ENCODE results near the gene INSYN1.
"Not testable (repeated sequence)": the region's sequence is repeated elsewhere in the genome, so short reads cannot be mapped to it uniquely, and the experiment has no call there.

INSYN1 gene

GRCh38 chr15:73709686-73710085 is 43.5 kb downstream of the INSYN1 start:
- DNase-seq, result no peak

- DNase-seq, result no peak
Observed at GRCh38 chr15:73709241-73709640, 43.9 kb downstream of the INSYN1 start.

GRCh38 chr15:73708691-73709090 is 44.5 kb downstream of the INSYN1 start:
- DNase-seq, result no peak

GRCh38 chr15:73704869-73705645 is 48.1 kb downstream of the INSYN1 start:
- peak; percentile 57 for DNase-seq

DNA sequence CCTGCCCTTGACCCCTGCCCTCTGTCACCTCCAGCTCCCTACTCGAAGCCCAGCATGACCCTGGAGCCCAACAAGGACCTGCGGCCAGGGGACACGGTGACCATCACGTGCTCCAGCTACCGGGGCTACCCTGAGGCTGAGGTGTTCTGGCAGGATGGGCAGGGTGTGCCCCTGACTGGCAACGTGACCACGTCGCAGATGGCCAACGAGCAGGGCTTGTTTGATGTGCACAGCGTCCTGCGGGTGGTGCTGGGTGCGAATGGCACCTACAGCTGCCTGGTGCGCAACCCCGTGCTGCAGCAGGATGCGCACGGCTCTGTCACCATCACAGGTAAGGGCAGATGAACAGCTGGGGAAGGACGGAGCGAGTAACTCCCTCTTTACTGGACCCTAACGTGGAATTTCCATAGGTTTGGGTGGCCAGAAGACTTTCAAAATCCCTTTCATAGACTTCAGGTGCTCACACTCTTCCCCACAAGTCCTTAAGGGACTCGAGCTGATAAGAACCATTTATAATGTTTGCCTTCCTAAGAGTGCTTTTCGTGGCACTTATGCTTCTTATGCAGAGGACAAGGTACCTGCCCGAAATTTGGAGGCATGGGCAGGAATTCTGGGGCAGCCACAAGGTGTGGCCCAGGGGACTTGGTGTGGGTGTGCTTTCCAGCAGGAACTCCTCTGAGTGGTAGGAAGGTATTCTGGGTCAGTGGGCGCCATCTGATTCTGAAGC is 48.8 kb downstream of the INSYN1 start:
- not testable (repeated sequence) for DNase-seq

GRCh38 chr15:73703601-73704000 is 49.5 kb downstream of the INSYN1 start:
- not testable (repeated sequence) for DNase-seq

GRCh38 chr15:73702311-73703239 is 50.6 kb downstream of the INSYN1 start:
- DNase-seq, result not testable (repeated sequence)

DNA sequence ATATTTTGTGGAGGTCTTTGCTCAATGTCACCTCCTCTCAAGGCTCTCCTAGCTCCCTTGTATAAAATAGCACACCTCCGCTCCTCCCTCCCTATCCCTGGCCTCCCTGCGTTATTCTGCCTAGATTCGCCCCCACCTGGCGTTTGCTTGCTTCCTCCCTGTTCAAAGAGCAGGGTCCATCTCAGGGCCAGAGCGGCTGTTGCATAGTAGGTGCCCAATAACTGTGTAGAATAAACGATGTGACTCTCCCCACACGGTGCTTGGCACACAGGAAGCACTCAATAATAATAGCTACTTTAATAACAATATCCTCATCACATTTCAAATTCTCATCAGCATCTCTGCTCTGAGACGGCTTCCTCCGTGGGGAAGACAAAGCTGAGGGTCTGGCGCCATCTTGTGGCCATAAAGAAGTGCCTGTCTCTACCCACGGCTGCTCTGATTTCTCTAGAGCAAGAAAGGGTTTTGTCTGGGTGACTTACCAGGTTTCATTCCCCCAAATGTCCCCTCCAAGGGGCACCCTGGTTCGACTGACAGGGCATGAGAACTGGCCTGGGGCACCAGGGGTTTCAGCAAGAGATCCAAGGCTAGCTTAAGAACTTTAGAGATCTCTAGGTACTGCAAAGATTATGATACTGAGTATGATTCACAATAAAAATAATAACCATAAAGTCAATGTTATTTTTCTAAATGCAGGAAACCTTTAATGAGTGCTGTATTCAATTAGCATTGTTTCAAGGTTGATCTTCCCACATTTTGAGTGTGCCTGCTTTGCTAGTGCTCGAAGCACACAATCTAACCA is 52.9 kb downstream of the INSYN1 start:
- DNase-seq, result peak; percentile 78

GRCh38 chr15:73699249-73700040 is 53.7 kb downstream of the INSYN1 start:
- no peak for DNase-seq

- DNase-seq, result peak; percentile 79
Observed at GRCh38 chr15:73697033-73697467, 56.1 kb downstream of the INSYN1 start.

DNA sequence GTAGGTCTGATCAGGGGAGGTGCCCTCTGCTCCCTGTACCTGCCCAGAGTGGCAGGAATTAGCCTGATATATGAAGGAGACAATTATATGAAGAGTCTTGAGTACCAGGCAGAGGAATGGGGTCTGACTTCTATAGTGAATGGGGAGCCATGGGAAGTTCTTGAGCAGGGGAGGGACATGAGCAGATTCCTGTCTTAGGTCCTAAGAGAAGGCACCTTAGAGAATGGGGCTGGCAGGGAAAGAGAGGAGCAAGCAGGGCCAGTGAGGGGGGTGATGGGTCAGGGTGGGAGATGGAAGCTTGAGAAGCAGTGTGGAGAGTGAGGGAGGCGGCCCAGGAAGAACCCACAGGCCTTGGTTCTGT is 56.5 kb downstream of the INSYN1 start:
- DNase-seq, result no peak

DNA sequence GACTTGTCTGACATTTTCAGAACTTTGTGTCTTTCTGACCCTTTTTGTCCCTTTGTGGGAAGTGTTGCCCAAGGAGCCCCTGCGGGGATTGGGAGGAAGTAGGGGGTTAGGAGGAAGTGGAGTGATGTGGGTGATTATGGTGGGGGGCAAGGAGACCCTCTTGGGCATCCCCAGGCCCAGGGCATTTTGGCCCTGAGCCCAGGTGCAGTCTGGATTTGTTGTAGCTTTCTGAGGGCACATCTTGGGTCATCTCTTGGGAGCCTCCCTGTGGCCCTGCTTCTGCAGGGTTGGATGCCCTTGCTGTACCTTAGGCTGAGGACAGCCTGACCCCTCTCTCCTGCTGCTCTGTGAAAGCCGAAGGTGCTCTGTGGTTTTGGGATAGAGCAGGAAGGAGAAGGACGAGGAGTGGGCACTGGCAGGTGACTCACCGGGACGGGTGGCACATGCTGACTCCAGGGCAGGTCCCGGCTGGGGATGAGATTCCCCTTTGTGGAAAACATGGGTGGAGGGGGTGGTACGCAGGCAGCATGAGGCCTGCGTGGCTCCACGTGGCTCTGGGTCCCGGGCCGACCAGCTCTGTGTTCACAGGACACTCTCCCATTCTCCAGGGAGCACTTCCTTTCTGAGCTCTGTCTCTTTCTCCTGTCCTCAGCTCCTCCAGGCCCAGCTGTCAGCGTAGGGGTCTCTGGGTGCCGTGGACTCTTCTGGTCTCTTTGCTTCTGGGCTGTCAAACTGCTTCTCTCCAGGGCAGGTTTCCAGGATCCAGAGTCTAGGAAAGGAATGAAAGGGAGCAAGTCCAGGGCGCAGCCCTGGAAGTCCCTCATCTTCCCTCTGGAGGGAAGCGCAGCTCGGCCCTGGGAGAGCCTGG is 57.1 kb downstream of the INSYN1 start:
- DNase-seq, result no peak

GRCh38 chr15:73694419-73694818 is 58.7 kb downstream of the INSYN1 start:
- no peak for DNase-seq

DNA sequence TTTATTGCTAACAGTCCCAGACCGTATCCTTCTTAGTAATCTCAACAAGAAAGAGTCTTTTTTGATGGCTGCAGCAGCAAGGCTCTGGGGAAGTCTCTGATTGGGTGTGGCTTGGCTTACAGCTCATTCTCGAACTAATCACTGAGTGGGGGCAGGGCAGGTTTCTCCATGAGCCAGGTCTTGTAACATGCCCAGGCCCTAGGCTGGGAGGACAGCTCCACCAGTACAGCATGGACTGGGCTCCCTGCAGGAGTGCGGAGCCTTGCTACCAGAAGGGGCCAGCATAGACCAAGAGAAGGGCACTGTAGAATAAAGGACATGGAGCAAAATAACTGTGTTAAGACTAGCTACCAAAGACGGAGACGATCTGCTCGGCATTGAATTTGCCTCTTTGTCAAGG is 61.8 kb downstream of the INSYN1 start:
- DNase-seq, result no peak

DNA sequence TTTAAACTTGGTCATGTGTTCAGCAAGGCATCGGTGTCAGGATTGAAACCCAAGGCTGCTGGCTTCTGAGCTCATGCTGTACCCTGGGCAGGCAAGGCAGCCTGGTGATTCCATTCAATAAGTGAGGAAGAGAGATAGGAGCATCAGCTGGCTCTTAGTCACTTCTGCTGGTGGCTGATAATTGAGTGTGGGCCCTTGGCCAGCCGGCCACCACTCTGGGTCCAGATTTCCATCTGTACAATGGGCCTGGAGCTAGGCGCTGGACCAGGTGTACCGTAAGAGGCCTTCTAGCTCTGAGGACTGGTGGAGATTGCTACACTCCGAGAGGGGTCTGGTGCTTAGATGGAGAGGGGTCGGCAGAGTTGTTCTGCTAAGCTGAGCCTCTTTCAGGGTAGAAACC is 64.7 kb downstream of the INSYN1 start:
- DNase-seq, result no peak

DNA sequence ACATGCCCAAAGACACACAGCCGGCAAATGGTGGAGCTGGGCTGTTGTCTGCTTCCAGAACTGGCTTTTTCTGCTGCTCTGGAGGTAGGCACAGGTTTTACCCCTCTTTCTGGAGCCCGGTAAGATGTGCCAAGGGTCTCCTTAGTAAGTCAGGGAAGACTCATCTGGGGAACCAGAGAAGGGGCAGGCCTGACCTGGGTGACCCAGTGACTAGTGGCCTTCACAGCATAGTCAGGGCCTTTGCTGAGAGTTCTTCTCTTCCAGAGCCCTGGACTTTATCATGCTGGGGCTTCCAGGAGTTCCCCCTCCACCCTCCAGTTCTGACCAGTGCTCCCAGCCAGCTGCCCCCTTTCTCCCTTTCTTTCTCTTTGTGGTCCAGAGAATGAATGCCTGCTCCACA is 65.8 kb downstream of the INSYN1 start:
- no peak for DNase-seq

GRCh38 chr15:73686781-73687256 is 66.3 kb downstream of the INSYN1 start:
- DNase-seq, result no peak

DNA sequence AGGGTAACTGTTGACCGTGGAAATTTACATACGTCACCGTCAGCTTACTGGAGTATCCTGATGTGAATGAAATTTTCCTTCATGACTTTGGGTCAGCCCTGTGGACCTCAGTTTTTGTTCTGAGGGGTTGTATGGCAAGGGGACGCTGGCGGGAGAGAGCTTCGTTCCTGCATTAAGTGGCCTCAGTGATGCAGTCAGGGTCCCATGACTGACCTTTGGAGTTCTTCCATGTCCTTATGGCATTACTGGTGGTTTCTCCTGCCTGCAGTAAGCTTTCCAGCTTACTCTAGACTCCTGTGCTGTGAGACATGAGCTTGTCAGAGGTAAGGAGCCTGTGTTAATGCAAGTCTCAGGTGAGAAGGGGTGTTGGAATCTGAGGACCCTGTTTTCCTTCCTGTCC is 67.2 kb downstream of the INSYN1 start:
- no peak for DNase-seq
